Mononuclear cell (primary cell): ENCODE results near the gene VWF. TPM values are rescaled to one million over a fixed set of nuclear protein-coding genes. Genes with fewer than 3 reads are reported as not detected.

Source experiments
- H3K27me3 ChIP-seq: 2 replicates; pipeline ENCODE4 v1.6.0; 2011; ENCODE audit warnings: low read length, control low read depth; ENCODE audit not compliant: insufficient read depth
- H3K4me1 ChIP-seq: 2 replicates; pipeline ENCODE4 v1.5.1; 2011; ENCODE audit warnings: mild to moderate bottlenecking, low read length, control low read depth; ENCODE audit not compliant: insufficient read depth
- H3K4me3 ChIP-seq: 2 replicates; pipeline ENCODE4 v1.5.1; 2011; ENCODE audit warnings: mild to moderate bottlenecking, low read length, moderate library complexity
- H3K9me3 ChIP-seq: 2 replicates; pipeline ENCODE4 v1.5.1; 2011; ENCODE audit warnings: low read depth, mild to moderate bottlenecking, control low read depth, low read length
- total RNA-seq: library from RNA; depleted of rRNA; stranded (reverse); fragments of >200 nt; gene quantifications from one replicate; pipeline ENCODE4 v1.2.3, GENCODE V29; 2012

Gene VWF
- total RNA-seq, 1 donor: 0.63 TPM

- Histone ChIP-seq H3K27me3 (peaks cover 11% of the 10 kb centered on the region), H3K4me1 (peaks cover 7% of the 10 kb centered on the region), H3K9me3 (no peaks in the 10 kb centered on the region), H3K4me3 (no peak overlapping the region)
These were observed 44.1 kb downstream of the VWF start for GRCh38 chr12:6080149-6081045.

GRCh38 chr12:6078398-6079096 is 45.9 kb downstream of the VWF start:
- H3K4me1 ChIP-seq: peaks cover 26% of the 10 kb centered on the region
- peaks cover 14% of the 10 kb centered on the region for H3K27me3 ChIP-seq

GRCh38 chr12:6077692-6078083 is 46.8 kb downstream of the VWF start:
- H3K27me3 ChIP-seq: peaks cover 14% of the 10 kb centered on the region
- H3K9me3 ChIP-seq: no peaks in the 10 kb centered on the region
- no peak overlapping the region for H3K4me3 ChIP-seq
- peaks cover 26% of the 10 kb centered on the region for H3K4me1 ChIP-seq

More at GRCh38 chr12:6078398-6079096, 45.9 kb downstream of the VWF start:
- Histone ChIP-seq H3K4me3 (no peak overlapping the region), H3K9me3 (no peaks in the 10 kb centered on the region)

GRCh38 chr12:6076776-6077691 is 47.4 kb downstream of the VWF start:
- Histone ChIP-seq H3K4me3 (no peak overlapping the region), H3K27me3 (peaks cover 14% of the 10 kb centered on the region), H3K4me1 (peaks cover 26% of the 10 kb centered on the region), H3K9me3 (no peaks in the 10 kb centered on the region)

GRCh38 chr12:6076346-6076745 is 48.1 kb downstream of the VWF start:
- Histone ChIP-seq H3K4me3 (no peak overlapping the region), H3K9me3 (no peaks in the 10 kb centered on the region), H3K27me3 (peaks cover 14% of the 10 kb centered on the region), H3K4me1 (peaks cover 26% of the 10 kb centered on the region)

GRCh38 chr12:6074979-6075585 is 49.4 kb downstream of the VWF start:
- H3K4me3 ChIP-seq: peak overlapping the region; percentile 13

GRCh38 chr12:6074427-6074826 is 50.0 kb downstream of the VWF start:
- no peak overlapping the region for H3K4me3 ChIP-seq
- no peaks in the 10 kb centered on the region for H3K9me3 ChIP-seq
- H3K4me1 ChIP-seq: peaks cover 29% of the 10 kb centered on the region
- peaks cover 14% of the 10 kb centered on the region for H3K27me3 ChIP-seq

More at GRCh38 chr12:6074979-6075585, 49.4 kb downstream of the VWF start:
- Histone ChIP-seq H3K9me3 (no peaks in the 10 kb centered on the region), H3K4me1 (peaks cover 26% of the 10 kb centered on the region), H3K27me3 (peaks cover 14% of the 10 kb centered on the region)

GRCh38 chr12:6073426-6073825 is 51.0 kb downstream of the VWF start:
- Histone ChIP-seq H3K4me1 (peaks cover 36% of the 10 kb centered on the region), H3K27me3 (peaks cover 14% of the 10 kb centered on the region), H3K4me3 (no peak overlapping the region), H3K9me3 (no peaks in the 10 kb centered on the region)

- Histone ChIP-seq H3K9me3 (no peaks in the 10 kb centered on the region), H3K4me3 (no peak overlapping the region)
These were observed 52.1 kb downstream of the VWF start for GRCh38 chr12:6072302-6072752.

GRCh38 chr12:6071589-6071988 is 52.9 kb downstream of the VWF start:
- Histone ChIP-seq H3K4me1 (peaks cover 36% of the 10 kb centered on the region), H3K9me3 (no peaks in the 10 kb centered on the region), H3K27me3 (peaks cover 14% of the 10 kb centered on the region), H3K4me3 (no peak overlapping the region)

More at GRCh38 chr12:6072302-6072752, 52.1 kb downstream of the VWF start:
- H3K4me1 ChIP-seq: peaks cover 36% of the 10 kb centered on the region
- H3K27me3 ChIP-seq: peaks cover 14% of the 10 kb centered on the region

GRCh38 chr12:6070472-6071257 is 53.8 kb downstream of the VWF start:
- Histone ChIP-seq H3K27me3 (peaks cover 6% of the 10 kb centered on the region), H3K4me1 (peaks cover 31% of the 10 kb centered on the region), H3K9me3 (no peaks in the 10 kb centered on the region), H3K4me3 (no peak overlapping the region)

- no peaks in the 10 kb centered on the region for H3K9me3 ChIP-seq
- no peak overlapping the region for H3K4me3 ChIP-seq
- no peaks in the 10 kb centered on the region for H3K27me3 ChIP-seq
- peaks cover 20% of the 10 kb centered on the region for H3K4me1 ChIP-seq
These were observed 54.9 kb downstream of the VWF start for GRCh38 chr12:6069437-6070093.

- Histone ChIP-seq H3K27me3 (no peaks in the 10 kb centered on the region), H3K9me3 (no peaks in the 10 kb centered on the region), H3K4me1 (peaks cover 10% of the 10 kb centered on the region), H3K4me3 (no peak overlapping the region)
These were observed 56.2 kb downstream of the VWF start for GRCh38 chr12:6068227-6068626.
